Superior temporal gyrus (tissue), 1 donor: ENCODE data around the gene RPS15.

Source experiments
- DNase-seq: peaks from one replicate; pipeline ENCODE4 v3.0.0-alpha.2; 2016; ENCODE audit errors: extremely low spot score

The RPS15 gene

GRCh38 chr19:1483979-1484428 lies 45.8 kb downstream of the RPS15 start:
- no peak for DNase-seq

DNA sequence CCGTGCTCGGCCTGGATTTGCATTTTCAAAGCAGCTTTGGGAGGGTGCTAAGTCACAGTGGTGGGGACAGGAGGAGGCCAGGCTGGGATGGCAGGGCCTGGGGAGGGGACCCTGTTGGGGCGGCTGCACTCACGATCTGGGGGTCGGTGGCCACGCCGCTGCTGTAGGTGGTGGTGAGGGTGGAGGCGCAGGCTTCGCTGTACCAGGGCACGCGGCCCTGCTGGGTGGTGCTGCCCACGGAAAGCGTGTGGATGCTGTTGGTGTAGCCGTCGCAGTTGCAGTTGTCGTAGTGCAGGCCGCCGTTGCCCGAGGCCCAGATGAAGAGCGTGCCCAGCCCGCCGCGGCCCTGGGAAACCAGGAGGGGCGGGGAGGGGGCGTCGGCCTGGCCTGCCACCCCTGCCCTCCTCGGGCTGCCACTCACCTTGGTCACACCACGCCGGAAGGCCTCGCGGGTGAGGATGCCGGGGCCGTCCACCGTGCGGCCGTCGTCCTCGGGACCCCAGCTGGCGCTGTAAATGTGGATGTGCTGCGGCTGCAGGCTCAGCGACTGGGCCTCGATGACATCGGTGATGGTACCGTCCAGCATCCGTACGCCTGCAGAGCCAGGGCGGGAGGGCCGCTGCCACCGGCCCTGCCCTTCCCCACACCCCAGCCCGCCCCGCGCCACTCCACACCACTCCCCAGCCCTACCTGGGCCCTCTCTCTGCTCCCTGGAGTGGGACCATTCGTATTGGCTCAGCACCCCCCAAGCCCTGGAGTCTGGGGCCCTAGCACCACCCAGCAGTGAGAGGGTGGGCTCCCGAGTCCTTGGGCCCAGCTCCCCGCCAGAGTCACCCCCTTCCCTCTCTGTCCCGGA lies 48.8 kb downstream of the RPS15 start:
- no peak for DNase-seq

DNA sequence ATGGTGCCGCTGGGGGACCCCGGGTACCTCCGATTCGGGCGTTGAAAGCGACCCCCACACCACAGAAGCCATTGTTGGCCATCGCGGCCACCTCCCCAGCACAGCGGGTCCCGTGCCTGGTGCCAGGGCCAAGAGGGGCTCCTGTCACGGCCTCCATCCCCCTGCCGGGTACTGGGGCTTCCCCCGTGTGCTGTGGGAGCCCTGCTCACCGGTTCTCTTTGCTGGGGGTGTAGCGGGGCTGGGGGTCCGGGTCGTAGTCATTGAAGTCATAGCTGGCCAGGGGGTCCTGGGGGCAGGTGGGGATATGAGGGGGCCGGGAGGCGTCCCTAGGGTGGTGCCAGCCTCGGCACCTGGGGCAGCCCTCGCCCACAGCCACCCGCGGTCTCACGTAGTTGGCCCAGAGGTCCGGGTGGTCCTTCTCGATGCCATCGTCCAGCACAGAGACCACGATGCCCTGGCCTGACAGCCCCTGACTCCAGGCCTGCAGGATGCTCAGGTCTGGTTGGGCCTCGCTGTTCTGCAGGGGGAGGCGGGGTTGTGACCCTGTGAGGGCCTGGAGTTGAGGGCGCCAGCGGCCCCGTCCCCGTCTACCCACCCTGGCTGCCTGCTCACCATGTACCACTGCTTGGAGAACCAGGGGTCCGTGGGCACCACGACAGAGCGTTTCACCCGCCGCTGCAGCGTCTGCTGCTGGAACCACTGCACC lies 49.5 kb downstream of the RPS15 start:
- no peak for DNase-seq

GRCh38 chr19:1488282-1488601 lies 50.0 kb downstream of the RPS15 start:
- DNase-seq: no peak

- no peak for DNase-seq
Measured at GRCh38 chr19:1489463-1490310, 51.5 kb downstream of the RPS15 start.
